Measurements from ENCODE around the gene PIH1D1. TPM values are rescaled to one million over a fixed set of nuclear protein-coding genes. Genes with fewer than 3 reads are reported as not detected.
A peak's percentile ranks its signal among the peaks of the same experiment; 100 is the strongest.

The PIH1D1 gene
- total RNA-seq, 1 donor from 2014 or later: 133 TPM

- Mint-ChIP-seq H3K4me3 (peak overlapping the region; percentile 73), H3K9me3 (no peaks in the 10 kb centered on the region), H3K27ac (peak overlapping the region; percentile 76), H3K27me3 (ENCODE audit: insufficient read depth, low read depth) (peaks cover 4% of the 10 kb centered on the region), H3K4me1 (peaks cover 26% of the 10 kb centered on the region), H3K36me3 (peaks cover 17% of the 10 kb centered on the region)
- peaks cover 37% of the 10 kb centered on the region for H3K79me2 ChIP-seq (ENCODE audit: low read depth)
- no peak for TF ChIP-seq CTCF (IDR thresholded peaks at IDR 0.05)
- no peak for TF ChIP-seq EZH2 (IDR thresholded peaks at IDR 0.05)
- no peak for TF ChIP-seq EZH2phosphoT487 (IDR thresholded peaks at IDR 0.05)
- peaks cover 4% of the 10 kb centered on the region for H3K36me3 ChIP-seq
- DNase-seq (ENCODE audit: low spot score): peak; percentile 0
- no peak overlapping the region for H3K4me2 ChIP-seq
- H3F3A ChIP-seq (ENCODE audit: low read depth): peaks cover 44% of the 10 kb centered on the region
- peaks cover 36% of the 10 kb centered on the region for H4K20me1 ChIP-seq (ENCODE audit: low read depth)
- no peak overlapping the region for H3K9ac ChIP-seq
- no peak overlapping the region for H2AFZ ChIP-seq (replicated peaks)
- H3K4me3 ChIP-seq: no peak overlapping the region
- H3K4me1 ChIP-seq: peaks cover 9% of the 10 kb centered on the region
- no peaks in the 10 kb centered on the region for H3K27me3 ChIP-seq
- H3K9me3 ChIP-seq (ENCODE audit: low read depth): no peaks in the 10 kb centered on the region
- no peak overlapping the region for H3K27ac ChIP-seq
These were observed 34.6 kb upstream of the PIH1D1 start for GRCh38 chr19:49486232-49486631.

DNA sequence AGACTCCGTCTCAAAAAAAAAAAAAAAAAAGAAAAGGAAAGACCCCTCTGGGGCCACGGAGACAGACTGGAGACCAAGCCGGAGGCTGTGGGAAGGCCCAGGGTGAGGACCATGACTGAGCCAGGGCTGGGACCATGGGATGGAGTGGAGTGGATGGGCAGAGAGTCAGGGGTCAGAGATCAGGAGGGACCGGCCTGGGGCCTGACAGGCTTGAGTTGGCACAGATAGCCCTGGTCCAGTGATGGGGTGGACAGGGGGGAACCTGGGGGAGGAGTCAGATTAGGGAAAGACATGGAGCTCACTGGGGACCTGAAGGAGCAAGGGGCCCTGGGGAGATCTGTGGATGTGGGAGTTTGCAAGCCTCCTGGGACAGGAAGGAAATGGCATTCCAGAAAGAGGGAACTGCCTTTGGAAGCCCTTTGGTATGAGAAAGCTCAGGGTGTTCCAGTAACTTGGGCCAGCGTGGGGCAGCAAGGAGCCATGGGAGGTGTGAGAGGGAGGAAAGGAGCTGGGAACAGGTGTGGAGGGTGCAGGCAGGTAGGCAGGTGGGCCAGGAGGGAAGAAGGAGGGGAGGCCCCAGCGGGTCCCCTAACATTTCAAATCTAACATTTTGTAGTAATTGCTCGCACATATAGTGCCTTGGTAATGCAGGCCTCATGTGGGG, 29.5 kb upstream of the PIH1D1 start:
- no peaks in the 10 kb centered on the region for H3K4me1 ChIP-seq
- H3K36me3 ChIP-seq: no peaks in the 10 kb centered on the region
- H4K20me1 ChIP-seq (ENCODE audit: low read depth): no peaks in the 10 kb centered on the region
- no peak overlapping the region for H3K27ac ChIP-seq
- Mint-ChIP-seq H3K4me3 (no peak overlapping the region), H3K4me1 (peaks cover 4% of the 10 kb centered on the region), H3K36me3 (no peaks in the 10 kb centered on the region), H3K27me3 (ENCODE audit: insufficient read depth, low read depth) (peaks cover 4% of the 10 kb centered on the region), H3K27ac (no peak overlapping the region), H3K9me3 (no peaks in the 10 kb centered on the region)
- TF ChIP-seq EZH2phosphoT487 (IDR thresholded peaks at IDR 0.05): no peak
- TF ChIP-seq CTCF (IDR thresholded peaks at IDR 0.05): no peak
- TF ChIP-seq EZH2 (IDR thresholded peaks at IDR 0.05): no peak
- no peak overlapping the region for H3K4me2 ChIP-seq
- no peak for DNase-seq (ENCODE audit: low spot score)
- no peaks in the 10 kb centered on the region for H3K9me3 ChIP-seq (ENCODE audit: low read depth)
- peaks cover 13% of the 10 kb centered on the region for H3F3A ChIP-seq (ENCODE audit: low read depth)
- H3K9ac ChIP-seq: no peak overlapping the region
- no peak overlapping the region for H2AFZ ChIP-seq (replicated peaks)
- H3K79me2 ChIP-seq (ENCODE audit: low read depth): no peaks in the 10 kb centered on the region
- no peaks in the 10 kb centered on the region for H3K27me3 ChIP-seq
- H3K4me3 ChIP-seq: no peak overlapping the region

- DNase-seq (ENCODE audit: low spot score): no peak
- no peak overlapping the region for H2AFZ ChIP-seq (replicated peaks)
- no peaks in the 10 kb centered on the region for H3K9me3 ChIP-seq (ENCODE audit: low read depth)
- peaks cover 8% of the 10 kb centered on the region for H3K4me1 Mint-ChIP-seq
- no peak overlapping the region for H3K4me3 ChIP-seq
- H3K9me3 Mint-ChIP-seq: no peaks in the 10 kb centered on the region
- no peaks in the 10 kb centered on the region for H3K79me2 ChIP-seq (ENCODE audit: low read depth)
- no peak overlapping the region for H3K27ac ChIP-seq
- no peak overlapping the region for H3K9ac ChIP-seq
- peaks cover 4% of the 10 kb centered on the region for H3K27me3 Mint-ChIP-seq (ENCODE audit: insufficient read depth, low read depth)
- H3K4me1 ChIP-seq: no peaks in the 10 kb centered on the region
- H3K4me3 Mint-ChIP-seq: no peak overlapping the region
- no peaks in the 10 kb centered on the region for H4K20me1 ChIP-seq (ENCODE audit: low read depth)
- H3K36me3 Mint-ChIP-seq: no peaks in the 10 kb centered on the region
- H3K36me3 ChIP-seq: no peaks in the 10 kb centered on the region
- H3K4me2 ChIP-seq: no peak overlapping the region
- H3K27ac Mint-ChIP-seq: no peak overlapping the region
- peaks cover 4% of the 10 kb centered on the region for H3K27me3 ChIP-seq
- H3F3A ChIP-seq (ENCODE audit: low read depth): peaks cover 23% of the 10 kb centered on the region
- TF ChIP-seq CTCF (IDR thresholded peaks at IDR 0.05): no peak
- TF ChIP-seq EZH2phosphoT487 (IDR thresholded peaks at IDR 0.05): no peak
These were observed 28.5 kb upstream of the PIH1D1 start for GRCh38 chr19:49479975-49480628.
